GM12878 (cell line): Measurements from ENCODE around the gene ELAVL3. TPM values are rescaled to one million over a fixed set of nuclear protein-coding genes. Genes with fewer than 3 reads are reported as not detected.

Experiments used
- BHLHE40 ChIP-seq, 2 experiments: fragments of 450-650 bp in 1 of 2; IDR thresholded peaks; 2 replicates each; pipeline ENCODE4 v1.6.1; 2011 to 2017; ENCODE audit warnings: low read depth in 2 of 2, borderline replicate concordance in 1 of 2, improper control_type of control experiment in 1 of 2, low read length in 1 of 2, mild to moderate bottlenecking in 1 of 2
- CEBPZ ChIP-seq: fragments of 150-350 bp; IDR thresholded peaks from 2 replicates; pipeline ENCODE4 v1.6.1; 2016; ENCODE audit warnings: low read depth, low read length
- IKZF2 ChIP-seq, 2 experiments: fragments of 450-650 bp; IDR thresholded peaks; 2 replicates each; pipeline ENCODE4 v1.6.1; 2017; ENCODE audit warnings: mild to moderate bottlenecking in 2 of 2, moderate library complexity in 2 of 2
- MYC ChIP-seq: IDR thresholded peaks from 2 replicates; pipeline ENCODE4 v1.6.1; 2011; ENCODE audit warnings: mild to moderate bottlenecking, low read length, moderate library complexity, inconsistent platforms; ENCODE audit not compliant: insufficient read depth, insufficient replicate concordance, insufficient read length, severe bottlenecking
- NFYA ChIP-seq: IDR thresholded peaks from 2 replicates; pipeline ENCODE4 v1.6.1; 2011; ENCODE audit warnings: low read depth, mild to moderate bottlenecking, low read length, improper control_type of control experiment, borderline replicate concordance
- ZBTB4 ChIP-seq: fragments of 450-650 bp; formaldehyde crosslinking; IDR thresholded peaks from 2 replicates; pipeline ENCODE4 v1.4.0; 2022; ENCODE audit warnings: mild to moderate bottlenecking, moderate library complexity
- polyA plus RNA-seq, 11 experiments: library from polyadenylated mRNA; depleted of rRNA in 4 of 11; unstranded in 6 of 11; stranded (reverse) in 5 of 11; fragments of >200 nt; fragmentation: Nextera tagmentation in 4 of 11; fragmentation: Illumina TruSeq in 1 of 11; extraction: Ambion mirVana in 4 of 11; extraction: Trizol in 1 of 11; gene quantifications; 1 replicate in 1 of 11; 2 replicates in 10 of 11; pipeline versions ENCODE4 v1.2.1 to v1.2.3, GENCODE V29; 2011 to 2016; ENCODE audit warnings: inconsistent platforms in 2 of 11, missing spikeins in 2 of 11, low read depth in 1 of 11
- total RNA-seq, 4 experiments: library from RNA; depleted of rRNA in 3 of 4; stranded (reverse); fragments of >200 nt in 3 of 4; fragmentation: Illumina TruSeq in 1 of 4; extraction: Trizol in 1 of 4; gene quantifications; 2 replicates each; pipeline versions ENCODE4 v1.2.1 to v1.2.3, GENCODE V29; 2013 to 2021
- TF ChIP-seq, protein P1 (sequence below): fragments of 450-650 bp; IDR thresholded peaks from 2 replicates; pipeline ENCODE4 v1.6.1; 2017; ENCODE audit warnings: mild to moderate bottlenecking, moderate library complexity
- TF ChIP-seq, protein P2 (sequence below): IDR thresholded peaks from 2 replicates; pipeline ENCODE4 v1.6.1; 2011; ENCODE audit warnings: borderline replicate concordance, low read depth, mild to moderate bottlenecking, moderate library complexity, low read length; ENCODE audit not compliant: insufficient read depth, poor library complexity, severe bottlenecking
- TF ChIP-seq, protein P3 (sequence below): fragments of 450-650 bp; formaldehyde crosslinking; IDR thresholded peaks from 2 replicates; pipeline ENCODE4 v1.5.0; 2022; ENCODE audit warnings: mild to moderate bottlenecking, missing genetic modification characterization

The ELAVL3 gene
- total and polyA plus RNA-seq, 10 of the 15 experiments (the other 5 are each of a cell fraction or from before 2014, with no cell fraction given), result under 0.01 to 0.05 (median 0.01) TPM; not detected in 7

DNA sequence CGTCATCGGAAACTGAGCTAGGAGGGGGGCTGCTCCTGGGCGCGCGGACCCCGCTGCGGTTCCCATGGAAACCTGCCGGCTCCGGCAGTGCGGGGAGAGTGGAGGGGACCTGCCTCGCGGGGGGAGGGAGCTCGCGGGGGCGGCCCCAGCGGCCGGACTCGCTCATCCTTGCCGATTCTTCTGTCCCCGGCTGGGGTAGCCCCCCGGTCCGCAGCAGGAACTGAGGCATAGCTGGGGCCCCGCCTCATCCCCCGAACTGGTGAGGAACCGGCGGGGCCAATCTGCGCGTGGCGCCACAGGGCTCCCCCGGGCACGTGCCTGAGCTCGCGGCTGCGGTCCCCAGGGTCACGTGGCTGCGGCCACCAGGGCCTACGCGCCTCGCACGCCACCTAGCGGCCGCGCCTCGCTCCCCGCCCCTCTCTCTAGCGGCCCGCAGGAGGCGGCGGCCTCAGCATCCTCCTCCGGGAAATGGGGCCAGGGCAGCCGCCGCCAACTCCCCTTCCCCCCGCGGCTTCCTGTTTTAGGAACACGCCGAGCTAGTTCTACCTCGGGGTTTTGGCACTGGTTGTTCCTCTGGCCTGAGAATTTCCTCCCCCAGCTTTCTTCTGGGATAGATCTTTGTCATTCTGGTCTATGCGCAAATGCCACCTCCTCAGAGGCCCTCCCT is 1.7 kb upstream of the ELAVL3 start (continued):
- TF ChIP-seq MYC, result peak; percentile 86
- TF ChIP-seq IKZF2 (IDR thresholded peaks at IDR 0.05), result peak in 1 of 2 experiments; percentile 31; a peak in 1 of 4 replicates
- TF ChIP-seq ZBTB4 (CRISPR knock-in tag), result 0 out of 2 replicates have a peak, but pooled peaks have one; percentile 26
- TF ChIP-seq CEBPZ, result no peak
- TF ChIP-seq, protein P1, sequence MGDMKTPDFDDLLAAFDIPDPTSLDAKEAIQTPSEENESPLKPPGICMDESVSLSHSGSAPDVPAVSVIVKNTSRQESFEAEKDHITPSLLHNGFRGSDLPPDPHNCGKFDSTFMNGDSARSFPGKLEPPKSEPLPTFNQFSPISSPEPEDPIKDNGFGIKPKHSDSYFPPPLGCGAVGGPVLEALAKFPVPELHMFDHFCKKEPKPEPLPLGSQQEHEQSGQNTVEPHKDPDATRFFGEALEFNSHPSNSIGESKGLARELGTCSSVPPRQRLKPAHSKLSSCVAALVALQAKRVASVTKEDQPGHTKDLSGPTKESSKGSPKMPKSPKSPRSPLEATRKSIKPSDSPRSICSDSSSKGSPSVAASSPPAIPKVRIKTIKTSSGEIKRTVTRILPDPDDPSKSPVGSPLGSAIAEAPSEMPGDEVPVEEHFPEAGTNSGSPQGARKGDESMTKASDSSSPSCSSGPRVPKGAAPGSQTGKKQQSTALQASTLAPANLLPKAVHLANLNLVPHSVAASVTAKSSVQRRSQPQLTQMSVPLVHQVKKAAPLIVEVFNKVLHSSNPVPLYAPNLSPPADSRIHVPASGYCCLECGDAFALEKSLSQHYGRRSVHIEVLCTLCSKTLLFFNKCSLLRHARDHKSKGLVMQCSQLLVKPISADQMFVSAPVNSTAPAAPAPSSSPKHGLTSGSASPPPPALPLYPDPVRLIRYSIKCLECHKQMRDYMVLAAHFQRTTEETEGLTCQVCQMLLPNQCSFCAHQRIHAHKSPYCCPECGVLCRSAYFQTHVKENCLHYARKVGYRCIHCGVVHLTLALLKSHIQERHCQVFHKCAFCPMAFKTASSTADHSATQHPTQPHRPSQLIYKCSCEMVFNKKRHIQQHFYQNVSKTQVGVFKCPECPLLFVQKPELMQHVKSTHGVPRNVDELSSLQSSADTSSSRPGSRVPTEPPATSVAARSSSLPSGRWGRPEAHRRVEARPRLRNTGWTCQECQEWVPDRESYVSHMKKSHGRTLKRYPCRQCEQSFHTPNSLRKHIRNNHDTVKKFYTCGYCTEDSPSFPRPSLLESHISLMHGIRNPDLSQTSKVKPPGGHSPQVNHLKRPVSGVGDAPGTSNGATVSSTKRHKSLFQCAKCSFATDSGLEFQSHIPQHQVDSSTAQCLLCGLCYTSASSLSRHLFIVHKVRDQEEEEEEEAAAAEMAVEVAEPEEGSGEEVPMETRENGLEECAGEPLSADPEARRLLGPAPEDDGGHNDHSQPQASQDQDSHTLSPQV, result peak; percentile 89; the same call in 1 of the 2 replicates
- TF ChIP-seq NFYA, result no peak
- TF ChIP-seq BHLHE40 (IDR thresholded peaks at IDR 0.05; ENCODE audit: borderline replicate concordance in 1 of 2, low read depth in 2 of 2, low read length in 1 of 2), result peak; percentile 100
- TF ChIP-seq, protein P2, sequence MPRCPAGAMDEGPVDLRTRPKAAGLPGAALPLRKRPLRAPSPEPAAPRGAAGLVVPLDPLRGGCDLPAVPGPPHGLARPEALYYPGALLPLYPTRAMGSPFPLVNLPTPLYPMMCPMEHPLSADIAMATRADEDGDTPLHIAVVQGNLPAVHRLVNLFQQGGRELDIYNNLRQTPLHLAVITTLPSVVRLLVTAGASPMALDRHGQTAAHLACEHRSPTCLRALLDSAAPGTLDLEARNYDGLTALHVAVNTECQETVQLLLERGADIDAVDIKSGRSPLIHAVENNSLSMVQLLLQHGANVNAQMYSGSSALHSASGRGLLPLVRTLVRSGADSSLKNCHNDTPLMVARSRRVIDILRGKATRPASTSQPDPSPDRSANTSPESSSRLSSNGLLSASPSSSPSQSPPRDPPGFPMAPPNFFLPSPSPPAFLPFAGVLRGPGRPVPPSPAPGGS, result peak; percentile 33
- TF ChIP-seq, protein P3, sequence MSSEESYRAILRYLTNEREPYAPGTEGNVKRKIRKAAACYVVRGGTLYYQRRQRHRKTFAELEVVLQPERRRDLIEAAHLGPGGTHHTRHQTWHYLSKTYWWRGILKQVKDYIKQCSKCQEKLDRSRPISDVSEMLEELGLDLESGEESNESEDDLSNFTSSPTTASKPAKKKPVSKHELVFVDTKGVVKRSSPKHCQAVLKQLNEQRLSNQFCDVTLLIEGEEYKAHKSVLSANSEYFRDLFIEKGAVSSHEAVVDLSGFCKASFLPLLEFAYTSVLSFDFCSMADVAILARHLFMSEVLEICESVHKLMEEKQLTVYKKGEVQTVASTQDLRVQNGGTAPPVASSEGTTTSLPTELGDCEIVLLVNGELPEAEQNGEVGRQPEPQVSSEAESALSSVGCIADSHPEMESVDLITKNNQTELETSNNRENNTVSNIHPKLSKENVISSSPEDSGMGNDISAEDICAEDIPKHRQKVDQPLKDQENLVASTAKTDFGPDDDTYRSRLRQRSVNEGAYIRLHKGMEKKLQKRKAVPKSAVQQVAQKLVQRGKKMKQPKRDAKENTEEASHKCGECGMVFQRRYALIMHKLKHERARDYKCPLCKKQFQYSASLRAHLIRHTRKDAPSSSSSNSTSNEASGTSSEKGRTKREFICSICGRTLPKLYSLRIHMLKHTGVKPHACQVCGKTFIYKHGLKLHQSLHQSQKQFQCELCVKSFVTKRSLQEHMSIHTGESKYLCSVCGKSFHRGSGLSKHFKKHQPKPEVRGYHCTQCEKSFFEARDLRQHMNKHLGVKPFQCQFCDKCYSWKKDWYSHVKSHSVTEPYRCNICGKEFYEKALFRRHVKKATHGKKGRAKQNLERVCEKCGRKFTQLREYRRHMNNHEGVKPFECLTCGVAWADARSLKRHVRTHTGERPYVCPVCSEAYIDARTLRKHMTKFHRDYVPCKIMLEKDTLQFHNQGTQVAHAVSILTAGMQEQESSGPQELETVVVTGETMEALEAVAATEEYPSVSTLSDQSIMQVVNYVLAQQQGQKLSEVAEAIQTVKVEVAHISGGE (CRISPR knock-in tag), result no peak
